ENCODE data around the gene CALU.

The CALU gene

DNA sequence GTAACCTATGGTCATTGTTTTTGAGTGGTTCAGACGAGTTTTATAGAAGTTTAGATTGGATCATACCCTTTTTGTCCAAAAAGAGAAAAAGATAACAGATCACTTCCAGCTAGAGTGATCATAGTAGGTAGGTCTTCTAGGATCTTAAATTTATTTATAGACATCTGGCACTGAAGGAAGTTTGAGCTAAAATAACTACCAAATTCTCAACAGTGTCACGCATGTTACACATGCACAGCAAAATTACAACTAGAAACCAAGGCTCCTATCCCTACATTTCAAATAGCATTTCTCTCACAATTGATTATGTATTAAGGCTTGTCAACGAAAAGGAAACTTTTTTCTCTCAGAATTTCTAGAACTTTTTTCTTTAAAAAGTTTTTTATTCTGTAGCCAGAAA lies 2.3 kb downstream of the CALU start:
- POLR2A ChIA-PET = interaction anchor here (0.7 to 3.5 kb wide), 2 partner anchors 10 to 121 kb away, joined by 4 to 13 read pairs; partner anchors contain the start of gene ATP6V1F
- DNase-seq (ENCODE audit: extremely low spot score) = no peak
- no peak for TF ChIP-seq ARNT (IDR thresholded peaks at IDR 0.05)
- no peak for TF ChIP-seq SUZ12 (IDR thresholded peaks at IDR 0.05)
- no peak for TF ChIP-seq ELF4 (IDR thresholded peaks at IDR 0.05)
- no peak for TF ChIP-seq SP1 (IDR thresholded peaks at IDR 0.05)
- no peak for TF ChIP-seq L3MBTL2 (conservative IDR thresholded peaks at IDR 0.05)
- TF ChIP-seq, protein P1, sequence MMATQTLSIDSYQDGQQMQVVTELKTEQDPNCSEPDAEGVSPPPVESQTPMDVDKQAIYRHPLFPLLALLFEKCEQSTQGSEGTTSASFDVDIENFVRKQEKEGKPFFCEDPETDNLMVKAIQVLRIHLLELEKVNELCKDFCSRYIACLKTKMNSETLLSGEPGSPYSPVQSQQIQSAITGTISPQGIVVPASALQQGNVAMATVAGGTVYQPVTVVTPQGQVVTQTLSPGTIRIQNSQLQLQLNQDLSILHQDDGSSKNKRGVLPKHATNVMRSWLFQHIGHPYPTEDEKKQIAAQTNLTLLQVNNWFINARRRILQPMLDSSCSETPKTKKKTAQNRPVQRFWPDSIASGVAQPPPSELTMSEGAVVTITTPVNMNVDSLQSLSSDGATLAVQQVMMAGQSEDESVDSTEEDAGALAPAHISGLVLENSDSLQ (IDR thresholded peaks at IDR 0.05) = no peak
- CTCF ChIA-PET = interaction anchor here (1.1 kb wide), 1 partner anchor 31 kb away, joined by 3 read pairs; no protein-coding TSS in a partner anchor

DNA sequence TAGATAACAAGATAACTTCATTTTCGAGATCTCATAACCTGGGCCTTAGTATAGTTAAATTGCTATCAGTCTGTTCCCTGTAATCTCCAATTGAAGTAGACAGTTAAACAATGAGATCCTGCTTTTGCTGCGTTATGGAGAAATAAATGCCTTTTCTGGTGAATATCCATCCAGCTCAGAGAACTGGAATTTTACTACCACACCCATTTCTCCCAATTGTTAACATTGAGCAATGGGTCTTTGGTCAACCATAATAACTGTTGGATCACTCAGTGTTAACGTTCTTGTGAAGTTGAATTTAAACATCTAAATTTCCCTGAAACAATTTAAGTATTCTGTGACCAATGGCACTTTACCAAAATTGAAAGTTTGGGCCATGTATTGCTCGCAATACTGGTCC lies 3.0 kb downstream of the CALU start:
- ChIA-PET POLR2A (no interaction called here), CTCF (no interaction called here)
- TF ChIP-seq CTBP1 (IDR thresholded peaks at IDR 0.05; ENCODE audit: borderline replicate concordance) = no peak
- TF ChIP-seq FOXM1 (IDR thresholded peaks at IDR 0.05; ENCODE audit: borderline replicate concordance) = no peak
- DNase-seq (ENCODE audit: extremely low spot score) = no peak

DNA sequence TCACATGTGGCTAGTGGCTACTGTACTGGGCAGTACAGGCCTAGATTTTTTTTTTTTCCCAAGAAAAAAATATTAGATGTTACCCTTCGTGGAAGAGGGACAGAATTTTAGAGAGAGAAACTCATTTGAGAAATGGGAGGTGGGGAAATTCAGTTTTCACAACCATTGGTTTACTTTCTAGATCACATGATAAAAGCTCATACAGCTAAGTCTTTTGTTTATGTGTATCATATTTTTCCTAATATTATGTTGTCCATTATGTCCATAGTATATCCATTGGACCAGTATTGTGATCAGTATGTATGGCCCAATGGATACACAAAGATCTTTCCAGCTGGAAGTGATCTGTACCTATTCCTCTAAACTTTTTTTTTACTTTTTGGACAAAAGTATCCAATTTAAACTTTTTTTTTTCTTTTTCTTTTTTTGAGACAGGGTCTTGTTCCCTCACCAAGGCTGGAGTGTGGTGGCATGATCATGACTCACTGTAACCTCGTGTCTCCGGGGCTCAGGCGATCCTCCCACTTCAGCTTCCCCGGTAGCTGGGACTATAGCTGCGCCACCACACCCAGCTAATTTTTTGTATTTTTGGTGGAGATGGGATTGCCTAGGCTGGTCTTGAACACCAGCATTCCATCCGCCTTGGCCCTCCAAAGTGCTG lies 4.1 kb downstream of the CALU start:
- DNase-seq (ENCODE audit: extremely low spot score) = no peak
- POLR2A ChIA-PET = no interaction called here

DNA sequence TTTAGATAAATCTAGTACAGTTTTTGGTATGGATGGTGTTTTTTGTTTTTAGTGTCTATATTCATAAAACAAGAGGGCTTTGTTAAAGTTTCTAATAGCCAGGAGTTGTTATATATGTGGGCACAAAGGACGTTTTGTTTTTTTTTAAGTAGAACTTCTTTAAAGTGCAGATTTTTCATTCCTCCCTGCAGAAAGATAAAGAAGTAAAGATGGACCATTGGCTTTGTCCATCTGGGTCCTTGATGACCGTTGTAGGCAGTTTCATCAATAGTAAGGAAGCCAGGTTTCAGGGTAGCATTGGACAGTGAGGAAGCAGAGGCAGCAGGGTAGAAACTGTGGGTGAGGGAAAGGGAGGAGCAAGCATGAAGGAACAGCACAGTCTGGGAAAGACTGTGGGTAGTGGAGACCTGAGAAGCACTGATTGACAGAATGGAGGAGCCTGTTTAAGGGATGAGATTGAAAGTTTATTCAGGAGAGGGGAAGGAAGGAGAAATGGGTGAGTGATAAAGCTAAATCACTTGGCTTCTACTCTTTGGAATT lies 5.3 kb downstream of the CALU start:
- no peak for DNase-seq (ENCODE audit: extremely low spot score)
- POLR2A ChIA-PET = no interaction called here

More for the DNA sequence above, 4.1 kb downstream of the CALU start:
- CTCF ChIA-PET = interaction anchor here (0.7 kb wide), 1 partner anchor 138 kb away, joined by 3 read pairs; no protein-coding TSS in a partner anchor
- TF ChIP-seq SP1 (IDR thresholded peaks at IDR 0.05) = no peak
- no peak for TF ChIP-seq FOXA1 (IDR thresholded peaks at IDR 0.05)
- TF ChIP-seq TARDBP (IDR thresholded peaks at IDR 0.05) = no peak
- no peak for TF ChIP-seq CTBP1 (IDR thresholded peaks at IDR 0.05; ENCODE audit: borderline replicate concordance)
- no peak for TF ChIP-seq FOXK2 (IDR thresholded peaks at IDR 0.05)
- TF ChIP-seq ELF4 (IDR thresholded peaks at IDR 0.05) = no peak
- no peak for TF ChIP-seq LEF1 (IDR thresholded peaks at IDR 0.05; ENCODE audit: borderline replicate concordance)
- TF ChIP-seq HDGF (IDR thresholded peaks at IDR 0.05; ENCODE audit: borderline replicate concordance) = no peak
- no peak for TF ChIP-seq NFRKB (IDR thresholded peaks at IDR 0.05)
- no peak for TF ChIP-seq ZNF384 (IDR thresholded peaks at IDR 0.05)
- no peak for TF ChIP-seq BHLHE40 (IDR thresholded peaks at IDR 0.05; ENCODE audit: borderline replicate concordance)

DNA sequence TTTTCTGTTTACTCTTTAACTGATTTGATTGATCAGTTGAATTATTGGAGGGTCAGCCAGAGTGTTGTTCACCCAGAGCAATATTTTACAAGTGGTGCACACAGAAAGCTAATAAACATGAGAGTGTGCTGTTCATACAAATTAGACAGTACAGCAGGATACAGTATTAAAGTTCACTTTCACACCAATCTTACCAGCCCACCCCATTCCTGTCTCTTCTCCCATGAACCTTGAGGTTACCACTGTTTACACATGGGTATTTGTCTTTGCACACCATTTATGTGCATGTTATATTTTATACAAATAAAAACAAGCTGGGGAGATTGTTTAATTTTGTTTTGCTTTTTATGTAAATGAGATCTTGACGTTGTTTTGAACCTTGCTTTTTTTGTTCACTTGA lies 6.5 kb downstream of the CALU start:
- POLR2A ChIA-PET = no interaction called here
- CTCF ChIA-PET = no interaction called here

More for the DNA sequence above, 5.3 kb downstream of the CALU start:
- no peak for TF ChIP-seq L3MBTL2 (conservative IDR thresholded peaks at IDR 0.05)
- no peak for TF ChIP-seq FOXM1 (IDR thresholded peaks at IDR 0.05; ENCODE audit: borderline replicate concordance)
- no peak for TF ChIP-seq SP1 (IDR thresholded peaks at IDR 0.05)
- TF ChIP-seq FOXK2 (IDR thresholded peaks at IDR 0.05) = no peak
- TF ChIP-seq NFRKB (IDR thresholded peaks at IDR 0.05) = no peak
- TF ChIP-seq HDGF (IDR thresholded peaks at IDR 0.05; ENCODE audit: borderline replicate concordance) = no peak
- no peak for TF ChIP-seq LEF1 (IDR thresholded peaks at IDR 0.05; ENCODE audit: borderline replicate concordance)
- no peak for TF ChIP-seq BHLHE40 (IDR thresholded peaks at IDR 0.05; ENCODE audit: borderline replicate concordance)
- no peak for TF ChIP-seq ARNT (IDR thresholded peaks at IDR 0.05)
- CTCF ChIA-PET = no interaction called here

DNA sequence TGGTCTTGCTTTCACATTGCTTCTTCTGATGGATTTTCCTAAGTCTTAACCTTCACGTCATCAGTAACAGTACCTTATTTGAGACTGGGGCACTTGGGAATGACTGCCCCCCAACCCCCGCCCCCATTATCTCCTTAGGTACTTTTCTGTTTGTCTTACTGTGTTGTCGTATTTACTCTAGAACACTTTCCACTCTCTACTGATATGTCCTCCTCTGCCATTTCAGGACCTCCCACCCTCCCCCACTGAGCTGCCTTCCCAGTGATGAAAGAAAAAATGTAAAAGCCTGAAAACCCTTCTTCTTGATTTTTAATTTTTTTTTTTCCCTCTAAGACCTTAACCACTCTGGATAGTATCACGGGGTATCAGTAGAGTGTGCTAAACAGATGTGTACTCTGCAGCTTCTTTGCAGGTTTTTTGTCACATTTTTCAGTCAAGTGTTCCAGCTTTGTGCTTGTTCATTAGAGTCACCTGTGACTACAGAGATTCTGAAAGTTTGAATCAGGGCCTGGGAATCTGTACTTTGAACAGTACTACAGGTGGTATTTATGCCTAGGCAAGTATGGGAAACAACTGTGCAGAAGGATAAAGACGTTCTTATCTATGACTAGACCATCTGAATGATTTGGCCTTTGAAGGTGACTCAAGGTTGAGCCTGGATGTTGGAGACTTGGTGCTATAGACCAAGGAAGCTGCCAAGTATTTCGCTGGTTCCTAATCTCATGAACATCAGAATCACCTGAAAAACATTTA lies 8.3 kb downstream of the CALU start:
- ChIA-PET CTCF (interaction anchor here (0.7 kb wide), 1 partner anchor 8 kb away, joined by 3 read pairs; no protein-coding TSS in a partner anchor), POLR2A (interaction anchor here (0.6 to 2.0 kb wide), 2 partner anchors 7 to 9 kb away, joined by 4 to 8 read pairs; partner anchors contain the start of gene CALU)
- no peak for DNase-seq (ENCODE audit: extremely low spot score)
- TF ChIP-seq L3MBTL2 (conservative IDR thresholded peaks at IDR 0.05) = no peak
- TF ChIP-seq NFRKB (IDR thresholded peaks at IDR 0.05) = no peak
- no peak for TF ChIP-seq HDGF (IDR thresholded peaks at IDR 0.05; ENCODE audit: borderline replicate concordance)
- no peak for TF ChIP-seq ELF4 (IDR thresholded peaks at IDR 0.05)
- TF ChIP-seq LEF1 (IDR thresholded peaks at IDR 0.05; ENCODE audit: borderline replicate concordance) = no peak
- TF ChIP-seq BHLHE40 (IDR thresholded peaks at IDR 0.05; ENCODE audit: borderline replicate concordance) = no peak

More for the DNA sequence above, 6.5 kb downstream of the CALU start:
- TF ChIP-seq ARNT (IDR thresholded peaks at IDR 0.05) = no peak
- no peak for TF ChIP-seq FOXA1 (IDR thresholded peaks at IDR 0.05)
- no peak for TF ChIP-seq L3MBTL2 (conservative IDR thresholded peaks at IDR 0.05)
- no peak for TF ChIP-seq TARDBP (IDR thresholded peaks at IDR 0.05)
- TF ChIP-seq BHLHE40 (IDR thresholded peaks at IDR 0.05; ENCODE audit: borderline replicate concordance) = no peak
- no peak for TF ChIP-seq SUZ12 (IDR thresholded peaks at IDR 0.05)
- TF ChIP-seq HDGF (IDR thresholded peaks at IDR 0.05; ENCODE audit: borderline replicate concordance) = no peak
- TF ChIP-seq SP1 (IDR thresholded peaks at IDR 0.05) = no peak
- TF ChIP-seq FOXK2 (IDR thresholded peaks at IDR 0.05) = no peak
- no peak for TF ChIP-seq NFRKB (IDR thresholded peaks at IDR 0.05)
- TF ChIP-seq, protein P1 (IDR thresholded peaks at IDR 0.05) = no peak
- TF ChIP-seq ZNF384 (IDR thresholded peaks at IDR 0.05) = no peak
- no peak for TF ChIP-seq FOXM1 (IDR thresholded peaks at IDR 0.05; ENCODE audit: borderline replicate concordance)
- TF ChIP-seq LEF1 (IDR thresholded peaks at IDR 0.05; ENCODE audit: borderline replicate concordance) = no peak
- TF ChIP-seq ELF4 (IDR thresholded peaks at IDR 0.05) = no peak
- no peak for TF ChIP-seq CTBP1 (IDR thresholded peaks at IDR 0.05; ENCODE audit: borderline replicate concordance)
- DNase-seq (ENCODE audit: extremely low spot score) = no peak
